Activated CD8-positive, alpha-beta memory T cell treated with anti-CD3 and anti-CD28 coated beads, Interleukin-2, amount 50 U/mL, for 24 hours (primary cell): ENCODE data around the gene KCNK17.

Experiments used
- DNase-seq: peaks from one replicate; pipeline ENCODE4 v3.0.0-alpha.2; 2020; ENCODE audit errors: extremely low read depth

KCNK17 gene

GRCh38 chr6:39266782-39267355 lies 47.4 kb downstream of the KCNK17 start:
- DNase-seq, result no peak

GRCh38 chr6:39266375-39266774 lies 47.8 kb downstream of the KCNK17 start:
- DNase-seq, result no peak

- DNase-seq, result no peak
Observed at GRCh38 chr6:39263303-39264037, 50.7 kb downstream of the KCNK17 start.

GRCh38 chr6:39261751-39262150 lies 52.5 kb downstream of the KCNK17 start:
- DNase-seq, result no peak

- no peak for DNase-seq
Observed at GRCh38 chr6:39260953-39261352, 53.3 kb downstream of the KCNK17 start.

- no peak for DNase-seq
Observed at GRCh38 chr6:39260456-39260855, 53.8 kb downstream of the KCNK17 start.

GRCh38 chr6:39256294-39256940 lies 57.8 kb downstream of the KCNK17 start:
- DNase-seq, result no peak

- DNase-seq, result no peak
Observed at GRCh38 chr6:39254999-39255535, 59.2 kb downstream of the KCNK17 start.

- DNase-seq, result no peak
Observed at GRCh38 chr6:39251406-39251805, 62.8 kb downstream of the KCNK17 start.

- DNase-seq, result no peak
Observed at GRCh38 chr6:39250507-39250906, 63.7 kb downstream of the KCNK17 start.

GRCh38 chr6:39249278-39249677 lies 64.9 kb downstream of the KCNK17 start:
- DNase-seq, result no peak
